Right atrium auricular region (tissue), 2 donors: ENCODE measurements around the gene ZBTB25. TPM values are rescaled to one million over a fixed set of nuclear protein-coding genes. Genes with fewer than 3 reads are reported as not detected.

Experiments used
- DNase-seq: peaks from one replicate; pipeline ENCODE4 v3.0.0-alpha.2; 2019; ENCODE audit warnings: low spot score
- H3K27ac ChIP-seq, 2 donors: fragments of 200-600 bp; sonication (generic); 1 replicate in 1 of 2; 2 replicates in 1 of 2; pipeline ENCODE4 v1.5.1; 2016 to 2019
- H3K27me3 ChIP-seq, 2 donors: fragments of 200-600 bp; sonication (generic); one replicate each; pipeline versions ENCODE4 v1.5.1 to v1.6.0; 2017 to 2019
- H3K36me3 ChIP-seq: fragments of 200-600 bp; sonication (generic); one replicate; pipeline ENCODE4 v1.5.1; 2016
- H3K4me1 ChIP-seq, 2 donors: fragments of 200-600 bp; sonication (generic); one replicate each; pipeline versions ENCODE4 v1.5.1 to v1.6.0; 2017 to 2019
- H3K4me3 ChIP-seq, 2 donors: fragments of 200-600 bp; sonication (generic); 1 replicate in 1 of 2; 2 replicates in 1 of 2; pipeline ENCODE4 v1.5.1; 2017 to 2019; ENCODE audit warnings: mild to moderate bottlenecking in 1 of 2, moderate library complexity in 1 of 2
- H3K9me3 ChIP-seq, 2 donors: fragments of 200-600 bp; sonication (generic); one replicate each; pipeline ENCODE4 v1.5.1; 2019
- CTCF ChIP-seq, 2 donors: fragments of 200-600 bp; sonication (generic); IDR thresholded peaks; one replicate each; pipeline ENCODE4 v1.5.1; 2019; ENCODE audit warnings: antibody characterized with exemption in 2 of 2
- total RNA-seq, 2 donors: library from RNA; depleted of rRNA; stranded (reverse); fragments of >200 nt; gene quantifications; one replicate each; pipeline ENCODE4 v1.1.0, GENCODE V29; 2016

The ZBTB25 gene
- total RNA-seq, 2 donors from 2014 or later, result 5.0 to 9.2 TPM

DNA sequence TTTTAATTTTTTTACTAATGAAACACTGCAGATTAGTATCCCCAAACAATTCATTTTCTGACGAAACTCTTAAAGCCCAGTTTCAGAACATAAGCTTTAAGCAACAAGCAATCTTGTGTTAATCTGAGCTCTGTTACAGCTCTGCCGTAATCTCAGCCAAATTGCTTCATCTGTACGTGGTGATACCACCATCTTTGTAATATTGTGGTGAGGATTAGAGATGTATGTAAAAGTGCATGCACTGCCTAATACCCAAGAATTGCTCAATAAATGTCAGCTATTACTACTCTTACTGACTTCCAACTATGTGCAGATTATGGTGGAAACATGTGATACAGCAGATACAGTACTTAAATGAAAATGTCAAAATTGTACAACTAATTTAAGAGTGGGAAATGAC is 36.5 kb downstream of the ZBTB25 start:
- H3K9me3 ChIP-seq, result no peaks in the 10 kb centered on the region
- no peak for TF ChIP-seq CTCF (IDR thresholded peaks at IDR 0.05)
- H3K4me1 ChIP-seq, result peaks cover 0 to 5% of the 10 kb centered on the region in 2 donors
- no peak for DNase-seq
- no peak overlapping the region for H3K27ac ChIP-seq
- H3K36me3 ChIP-seq, result no peaks in the 10 kb centered on the region
- no peak overlapping the region for H3K4me3 ChIP-seq
- H3K27me3 ChIP-seq, result no peaks in the 10 kb centered on the region

DNA sequence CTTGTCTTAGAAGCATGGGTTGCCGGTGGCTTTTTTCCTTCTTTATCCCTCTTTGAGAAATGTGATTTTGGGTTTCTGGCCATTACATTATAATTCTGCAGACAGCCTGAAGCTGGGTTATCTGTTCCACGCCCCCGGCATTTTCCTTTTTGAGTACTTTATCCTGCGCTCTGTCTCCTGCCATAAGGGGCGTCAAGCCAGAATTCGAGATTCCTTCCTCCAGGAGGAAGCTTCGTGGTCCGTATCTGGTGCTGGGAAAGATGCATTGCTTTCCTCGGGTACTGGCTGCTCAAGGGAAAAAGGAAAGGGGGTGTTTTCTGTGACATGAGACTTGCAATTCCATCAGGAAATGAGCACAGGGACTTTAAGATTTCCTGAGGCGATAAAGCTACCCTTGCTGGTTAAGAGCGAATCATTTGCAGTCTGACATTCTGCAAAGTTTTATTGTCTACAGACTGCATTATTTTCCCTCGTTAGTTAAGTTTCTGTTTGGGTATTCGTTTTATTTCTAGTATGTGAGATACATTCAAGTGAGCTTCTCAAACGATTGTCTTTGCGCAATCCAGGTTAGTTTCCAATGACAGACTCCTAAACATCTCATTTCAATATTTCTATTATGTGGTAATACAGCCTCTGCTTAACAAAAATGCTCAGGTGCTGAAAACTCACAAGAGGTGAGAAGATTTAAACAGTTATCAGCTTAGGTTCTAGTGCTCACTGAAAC is 37.6 kb downstream of the ZBTB25 start:
- no peak for DNase-seq
- peak overlapping the region; percentile 55 to 57 for H3K27ac ChIP-seq
- no peak for TF ChIP-seq CTCF (IDR thresholded peaks at IDR 0.05)
- H3K27me3 ChIP-seq, result no peaks in the 10 kb centered on the region
- H3K9me3 ChIP-seq, result no peaks in the 10 kb centered on the region
- no peaks in the 10 kb centered on the region for H3K36me3 ChIP-seq
- peak overlapping the region; percentile 61 to 78 for H3K4me3 ChIP-seq
- peaks cover 0 to 5% of the 10 kb centered on the region in 2 donors for H3K4me1 ChIP-seq

DNA sequence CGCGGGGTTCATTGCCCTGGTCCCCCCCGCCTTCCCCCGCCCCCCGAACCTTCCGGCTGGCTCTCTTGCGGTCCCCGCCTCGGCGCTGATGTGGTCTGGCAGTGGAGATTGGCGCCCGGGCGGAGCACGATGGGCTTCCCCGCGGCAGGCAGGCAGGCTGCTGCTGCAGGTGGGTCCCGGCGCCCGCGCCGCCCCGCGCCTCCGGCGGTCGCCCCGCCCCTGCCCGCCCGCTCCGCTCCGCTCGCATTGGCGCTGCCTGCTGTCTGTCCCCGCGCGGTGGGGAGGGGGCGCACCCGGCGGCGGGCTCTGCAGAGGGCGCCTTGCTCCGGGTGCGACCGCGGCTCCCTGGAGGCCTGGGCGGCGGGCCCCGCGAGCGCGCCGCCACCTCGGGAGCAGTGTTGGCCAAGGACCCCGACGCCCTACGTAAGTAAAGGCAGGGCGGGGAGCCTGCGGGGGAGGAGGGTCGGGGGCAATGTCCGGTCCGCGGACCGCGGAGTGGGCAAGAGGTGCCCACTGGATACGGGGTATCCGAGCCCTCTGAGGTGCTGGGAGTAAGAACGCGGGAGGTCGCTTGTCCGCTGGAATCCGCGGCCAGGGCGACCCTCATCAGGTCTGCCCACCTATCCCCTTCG is 38.3 kb downstream of the ZBTB25 start, which contains the start of gene AKAP5:
Gene AKAP5, plus strand, starts transcription at position 309 of the 632 bp plus-strand sequence. CDS start 2,896 bp downstream, outside the sequence.
- Histone ChIP-seq H3K27ac (peak within 1 kb of the TSS; percentile 55 to 57), H3K36me3 (no peaks in the 10 kb centered on the region), H3K9me3 (no peaks in the 10 kb centered on the region), H3K4me1 (peaks cover 0 to 5% of the 10 kb centered on the region in 2 donors), H3K4me3 (peak within 1 kb of the TSS; percentile 61 to 78), H3K27me3 (no peaks in the 10 kb centered on the region)
- no peak for DNase-seq
- TF ChIP-seq CTCF (IDR thresholded peaks at IDR 0.05), result no peak

DNA sequence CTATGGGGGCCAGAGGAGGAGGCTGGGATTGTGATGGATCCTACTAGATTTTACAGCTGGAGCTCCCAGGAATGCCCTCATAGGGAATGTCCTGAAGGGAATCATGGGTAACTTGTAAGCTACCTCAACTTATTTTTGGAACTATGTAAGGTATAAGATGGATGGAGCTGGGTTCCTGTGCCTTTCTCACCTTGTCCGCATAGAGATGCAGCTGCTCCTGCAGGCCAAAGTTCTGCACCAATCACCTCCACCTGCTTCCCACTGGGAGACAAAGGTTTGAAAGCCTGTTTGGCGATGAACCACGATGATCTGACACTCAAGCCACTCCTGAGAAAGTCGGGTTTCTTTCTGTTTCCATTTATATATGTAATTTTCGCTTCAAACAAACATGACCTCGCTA is 39.0 kb downstream of the ZBTB25 start:
- Histone ChIP-seq H3K36me3 (no peaks in the 10 kb centered on the region), H3K4me1 (peaks cover 0 to 5% of the 10 kb centered on the region in 2 donors), H3K27me3 (no peaks in the 10 kb centered on the region), H3K27ac (no peak overlapping the region), H3K4me3 (peak overlapping the region; percentile 61 to 78), H3K9me3 (no peaks in the 10 kb centered on the region)
- no peak for DNase-seq
- no peak for TF ChIP-seq CTCF (IDR thresholded peaks at IDR 0.05)

DNA sequence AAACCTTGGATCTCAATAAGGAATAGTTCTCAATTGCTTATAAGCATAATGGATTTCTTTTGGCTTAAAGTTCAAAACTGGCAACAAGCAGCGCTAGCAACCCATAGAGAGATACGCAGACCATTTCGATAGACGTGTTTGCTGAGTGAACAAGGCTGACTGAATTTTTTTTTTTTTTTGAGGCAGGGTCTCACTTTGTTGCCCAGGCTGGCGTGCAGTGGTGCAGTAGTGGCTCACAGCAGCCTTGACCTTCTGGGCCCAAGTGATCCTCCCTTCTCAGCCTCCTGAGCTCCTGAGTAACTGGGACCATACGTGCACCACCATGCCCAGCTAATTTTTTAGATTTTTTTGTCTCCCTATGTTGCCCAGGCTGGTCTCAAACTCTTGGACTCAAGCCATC is 39.8 kb downstream of the ZBTB25 start:
- Histone ChIP-seq H3K27me3 (no peaks in the 10 kb centered on the region), H3K4me1 (peaks cover 0 to 5% of the 10 kb centered on the region in 2 donors), H3K9me3 (no peaks in the 10 kb centered on the region), H3K36me3 (no peaks in the 10 kb centered on the region), H3K4me3 (no peak overlapping the region), H3K27ac (no peak overlapping the region)
- no peak for DNase-seq
- no peak for TF ChIP-seq CTCF (IDR thresholded peaks at IDR 0.05)
